H1 (cell line): ENCODE data around the gene AGR2. TPM values are rescaled to one million over a fixed set of nuclear protein-coding genes. Genes with fewer than 3 reads are reported as not detected.

ENCODE experiments used
- CTCF ChIA-PET: fragments of 300-600 bp; sonication (Branson Sonifier 250); formaldehyde crosslinking; loops from one replicate; lab custom pipeline; 2021; ENCODE audit not compliant: partially characterized antibody; lab: Charles Lee
- POLR2A ChIA-PET: fragments of 300-600 bp; sonication (Branson Sonifier 250); formaldehyde crosslinking; loops from one replicate; lab custom pipeline; 2021; ENCODE audit warnings: inconsistent platforms; ENCODE audit not compliant: partially characterized antibody; lab: Charles Lee
- DNase-seq, 2 experiments: peaks; one replicate each; pipeline versions ENCODE4 v3.0.0 to v3.0.0-alpha.2; 2010 to 2022; ENCODE audit warnings: low spot score in 2 of 2, low read depth in 1 of 2, mixed read lengths in 1 of 2
- FAIRE-seq: peaks from 2 replicates; lab custom pipeline; 2011; peaks lifted over from hg19 to GRCh38; lab: Jason Lieb, UNC
- H2AFZ ChIP-seq: 2 replicates; pipeline ENCODE4 v1.8.1; 2012; ENCODE audit warnings: low read length, inconsistent platforms
- H2AK5ac ChIP-seq: 2 replicates; pipeline ENCODE4 v1.6.1; 2013; ENCODE audit warnings: low read depth, low read length
- H2BK120ac ChIP-seq: replicated peaks from 2 replicates; pipeline ENCODE3; 2013; ENCODE audit warnings: low read depth, low read length, inconsistent platforms
- H2BK12ac ChIP-seq: 2 replicates; pipeline ENCODE4 v1.6.1; 2013; ENCODE audit warnings: low read depth, low read length
- H2BK15ac ChIP-seq: 2 replicates; pipeline ENCODE4 v1.6.1; 2013; ENCODE audit warnings: low read length
- H2BK20ac ChIP-seq: 2 replicates; pipeline ENCODE4 v1.6.1; 2013; ENCODE audit warnings: low read length
- H2BK5ac ChIP-seq: 2 replicates; pipeline ENCODE4 v1.6.1; 2013; ENCODE audit warnings: low read depth, low read length
- H3K14ac ChIP-seq: 2 replicates; pipeline ENCODE4 v1.6.1; 2013; ENCODE audit warnings: inconsistent platforms; ENCODE audit not compliant: insufficient read length
- H3K18ac ChIP-seq: 2 replicates; pipeline ENCODE4 v1.6.1; 2013; ENCODE audit warnings: low read length; ENCODE audit errors: extremely low read depth
- H3K23ac ChIP-seq: 2 replicates; pipeline ENCODE4 v1.6.1; 2013; ENCODE audit warnings: inconsistent platforms; ENCODE audit not compliant: insufficient read length
- H3K23me2 ChIP-seq: 2 replicates; pipeline ENCODE4 v1.6.1; 2013; ENCODE audit warnings: low read depth, low read length
- H3K27ac ChIP-seq: 2 replicates; pipeline ENCODE4 v1.6.1; 2011; ENCODE audit warnings: low read depth, low read length, inconsistent platforms
- H3K27me3 ChIP-seq, 4 experiments: replicated peaks in 1 of 4; 1 replicate in 1 of 4; 2 replicates in 3 of 4; pipeline versions ENCODE4 v1.6.1 to v1.8.1; 2011 to 2013; ENCODE audit warnings: low read length in 3 of 4, mild to moderate bottlenecking in 3 of 4, inconsistent platforms in 2 of 4, mixed read lengths in 2 of 4, moderate library complexity in 1 of 4; ENCODE audit not compliant: control insufficient read depth in 3 of 4, insufficient read depth in 3 of 4; ENCODE audit errors: extremely low read depth in 1 of 4
- H3K36me3 ChIP-seq, 4 experiments: 2 replicates each; pipeline versions ENCODE4 v1.6.1 to v1.8.1; 2011 to 2013; ENCODE audit warnings: mild to moderate bottlenecking in 4 of 4, low read length in 3 of 4, moderate library complexity in 2 of 4, control low read depth in 1 of 4, inconsistent platforms in 1 of 4; ENCODE audit not compliant: insufficient read depth in 4 of 4, control insufficient read depth in 2 of 4
- H3K4ac ChIP-seq: replicated peaks from 2 replicates; pipeline ENCODE3; 2013; ENCODE audit warnings: low read length, low read depth, mixed read lengths, inconsistent platforms; ENCODE audit not compliant: insufficient read length
- H3K4me1 ChIP-seq, 4 experiments: replicated peaks in 1 of 4; 1 replicate in 1 of 4; 2 replicates in 3 of 4; pipeline versions ENCODE4 v1.6.1 to v1.8.1; 2011 to 2013; ENCODE audit warnings: low read length in 3 of 4, inconsistent platforms in 2 of 4, mixed read lengths in 1 of 4; ENCODE audit not compliant: insufficient read depth in 4 of 4, control insufficient read depth in 3 of 4
- H3K4me2 ChIP-seq, 2 experiments: 2 replicates each; pipeline versions ENCODE4 v1.6.1 to v1.8.1; 2011 to 2013; ENCODE audit warnings: low read depth in 2 of 2, low read length in 2 of 2, control low read depth in 1 of 2, inconsistent platforms in 1 of 2, mild to moderate bottlenecking in 1 of 2; ENCODE audit not compliant: insufficient read depth in 1 of 2
- H3K4me3 ChIP-seq, 4 experiments: fragments of 200-600, 300-600 bp in 1 of 4; sonication (generic), shearing (Covaris generic), sonication (Bioruptor Twin) in 1 of 4; 2 replicates each; pipeline versions ENCODE4 v1.5.1 to v1.8.1; 2011 to 2016; ENCODE audit warnings: low read length in 4 of 4, low read depth in 3 of 4, control low read depth in 2 of 4, inconsistent platforms in 2 of 4, mild to moderate bottlenecking in 2 of 4, mixed read lengths in 1 of 4, moderate library complexity in 1 of 4; ENCODE audit not compliant: insufficient read depth in 2 of 4; ENCODE audit errors: extremely low read depth in 1 of 4
- H3K56ac ChIP-seq: replicated peaks from 2 replicates; pipeline ENCODE3; 2013; ENCODE audit warnings: low read depth, mild to moderate bottlenecking, mixed read lengths, low read length, inconsistent platforms; ENCODE audit not compliant: insufficient read length
- H3K79me1 ChIP-seq: 2 replicates; pipeline ENCODE4 v1.6.1; 2013; ENCODE audit warnings: low read depth, low read length, control low read depth
- H3K79me2 ChIP-seq, 2 experiments: 2 replicates each; pipeline versions ENCODE4 v1.6.1 to v1.8.1; 2012 to 2013; ENCODE audit warnings: low read length in 2 of 2, mild to moderate bottlenecking in 2 of 2, inconsistent platforms in 1 of 2; ENCODE audit not compliant: insufficient read depth in 2 of 2, control insufficient read depth in 1 of 2
- H3K9ac ChIP-seq, 4 experiments: replicated peaks in 1 of 4; 1 replicate in 1 of 4; 2 replicates in 3 of 4; pipeline versions ENCODE4 v1.6.1 to v1.8.1; 2011 to 2013; ENCODE audit warnings: low read depth in 3 of 4, low read length in 3 of 4, control low read depth in 2 of 4, mild to moderate bottlenecking in 2 of 4, moderate library complexity in 2 of 4, inconsistent platforms in 1 of 4; ENCODE audit errors: extremely low read depth in 1 of 4
- H3K9me3 ChIP-seq, 2 experiments: 2 replicates each; pipeline versions ENCODE4 v1.6.1 to v1.8.1; 2012 to 2013; ENCODE audit warnings: mild to moderate bottlenecking in 2 of 2, moderate library complexity in 2 of 2, control low read depth in 1 of 2, inconsistent platforms in 1 of 2, low read depth in 1 of 2, low read length in 1 of 2, mixed read lengths in 1 of 2; ENCODE audit not compliant: insufficient read depth in 2 of 2
- H4K20me1 ChIP-seq, 2 experiments: replicated peaks in 1 of 2; 2 replicates each; pipeline versions ENCODE3 to v1.8.1; 2011 to 2013; ENCODE audit warnings: inconsistent platforms in 2 of 2, low read length in 2 of 2, mild to moderate bottlenecking in 1 of 2; ENCODE audit not compliant: insufficient read depth in 2 of 2, control insufficient read depth in 1 of 2
- H4K5ac ChIP-seq: 2 replicates; pipeline ENCODE4 v1.6.1; 2013; ENCODE audit warnings: low read length, low read depth, mixed read lengths, inconsistent platforms; ENCODE audit not compliant: insufficient read length
- H4K8ac ChIP-seq: 2 replicates; pipeline ENCODE4 v1.8.0; 2013; ENCODE audit warnings: mild to moderate bottlenecking, moderate library complexity, low read length, inconsistent platforms; ENCODE audit not compliant: insufficient read depth; ENCODE audit errors: extremely low read depth
- H4K91ac ChIP-seq: replicated peaks from 2 replicates; pipeline ENCODE3; 2013; ENCODE audit warnings: low read length, mixed read lengths, inconsistent platforms; ENCODE audit not compliant: insufficient read length
- ASH2L ChIP-seq: fragments of 200-600, 300-600 bp; sonication (generic); IDR thresholded peaks from one replicate; pipeline ENCODE4 v1.7.1; 2017; ENCODE audit warnings: low read length
- E2F6 ChIP-seq: IDR thresholded peaks from 2 replicates; pipeline ENCODE4 v1.6.1; 2012; ENCODE audit warnings: inconsistent platforms
- KDM5A ChIP-seq: fragments of 200-600 bp; IDR thresholded peaks from 2 replicates; pipeline ENCODE4 v1.7.1; 2012; ENCODE audit warnings: mild to moderate bottlenecking, low read length, inconsistent platforms, mixed read lengths
- RBBP5 ChIP-seq: IDR thresholded peaks from 2 replicates; pipeline ENCODE4 v1.7.1; 2012; ENCODE audit warnings: low read depth, mild to moderate bottlenecking, inconsistent platforms, low read length, moderate library complexity, borderline replicate concordance
- RNF2 ChIP-seq: fragments of 200-900, 300-1000 bp; sonication (generic); IDR thresholded peaks from 2 replicates; pipeline ENCODE4 v1.7.1; 2016; ENCODE audit warnings: borderline replicate concordance, low read depth, mild to moderate bottlenecking, antibody characterized with exemption, low read length; ENCODE audit not compliant: poor library complexity, severe bottlenecking; ENCODE audit errors: missing control alignments
- SIX5 ChIP-seq: IDR thresholded peaks from 2 replicates; pipeline ENCODE4 v1.6.1; 2011; ENCODE audit warnings: mild to moderate bottlenecking, low read depth, low read length
- SUZ12 ChIP-seq: fragments of 200-600 bp; sonication (generic); IDR thresholded peaks from 2 replicates; pipeline ENCODE4 v1.6.1; 2012; ENCODE audit warnings: mild to moderate bottlenecking, inconsistent platforms, low read length, moderate library complexity, mixed read lengths
- TAF7 ChIP-seq: optimal IDR thresholded peaks from 2 replicates; pipeline ENCODE3; 2011; ENCODE audit warnings: low read depth, mild to moderate bottlenecking, inconsistent platforms, low read length, moderate library complexity, borderline replicate concordance
- WGBS, 2 experiments: shearing (Covaris generic) in 1 of 2; methylation state at CpG; one replicate each; pipeline versions ENCODE4 v1.1.6 to v1.1.7; 2013 to 2015; ENCODE audit warnings: low lambda C conversion rate in 2 of 2, mixed read lengths in 2 of 2, inconsistent platforms in 1 of 2, low coverage in 1 of 2, missing lambda C conversion rate in 1 of 2; ENCODE audit not compliant: insufficient replicate concordance in 2 of 2, insufficient coverage in 1 of 2, insufficient read length in 1 of 2; ENCODE audit errors: extremely low coverage in 1 of 2, missing lambda C conversion rate in 1 of 2; 5-methylcytosine and 5-hydroxymethylcytosine counted together
- polyA plus RNA-seq, 7 experiments: library from polyadenylated mRNA; depleted of rRNA in 3 of 7; stranded (reverse) in 5 of 7; unstranded in 2 of 7; fragments of >200 nt in 5 of 7; fragments of 200-250 nt in 2 of 7; gene quantifications; 1 replicate in 5 of 7; 2 replicates in 1 of 7; 4 replicates in 1 of 7; pipeline versions ENCODE4 v1.2.1 to v1.2.3, GENCODE V29; 2011 to 2013; ENCODE audit warnings: missing spikeins in 2 of 7, mixed read lengths in 2 of 7
- total RNA-seq: library from RNA; stranded (reverse); fragmentation: NEBNext Ultra II Directional; extraction: Animal tissue kit (Norgen Biotek cat#: 25700); gene quantifications from 2 replicates; pipeline ENCODE4 v1.2.1, GENCODE V29; 2021
- TF ChIP-seq, protein P1 (sequence below): IDR thresholded peaks from 2 replicates; pipeline ENCODE4 v1.6.1; 2012; ENCODE audit warnings: inconsistent platforms

The AGR2 gene
- total and polyA plus RNA-seq, 2 of the 8 experiments (the other 6 are each of a cell fraction or from before 2014, with no cell fraction given) = not detected

- no peak overlapping the region for H2BK120ac ChIP-seq
- H3K4me2 ChIP-seq = peak overlapping the region; percentile 90 to 97
- no peak overlapping the region; the same call in 1 of the 2 replicates for H3K27ac ChIP-seq
- peak overlapping the region; percentile 17 for H3K56ac ChIP-seq
- no peak overlapping the region for H2AK5ac ChIP-seq
- peak overlapping the region; percentile 46 to 63 (median 56) for H3K9ac ChIP-seq
- no peaks in the 10 kb centered on the region for H4K20me1 ChIP-seq
- H3K79me1 ChIP-seq = no peaks in the 10 kb centered on the region
- CTCF ChIA-PET = interaction anchor here (1.0 to 1.1 kb wide), 2 partner anchors 47 to 324 kb away, joined by 3 read pairs; no protein-coding TSS in a partner anchor
- H2BK15ac ChIP-seq = peak overlapping the region; percentile 9; the same call in 1 of the 2 replicates
- no peak overlapping the region for H2BK5ac ChIP-seq
- H3K27me3 ChIP-seq = no peaks in the 10 kb centered on the region; a peak in 3 of 7 replicates
- no peak overlapping the region for H4K91ac ChIP-seq
- peak overlapping the region; percentile 94 for H2AFZ ChIP-seq
- 4% methylated on average over 30 of the region's 58 CpGs; no CpG with 5 or more reads in 1 of the 2 experiments for WGBS, 2 experiments
- H2BK12ac ChIP-seq = no peak overlapping the region
- H3K14ac ChIP-seq = no peak overlapping the region
- H3K4ac ChIP-seq = no peak overlapping the region
- H2BK20ac ChIP-seq = no peak overlapping the region
- H3K23me2 ChIP-seq = peaks cover 4% of the 10 kb centered on the region; the same call in 1 of the 2 replicates
- POLR2A ChIA-PET = interaction anchor here (0.6 to 1.4 kb wide), 4 partner anchors 10 to 1070 kb away, joined by 3 to 5 read pairs (median 4); no protein-coding TSS in a partner anchor
- H3K9me3 ChIP-seq = no peaks in the 10 kb centered on the region
- H3K4me1 ChIP-seq = peaks cover 2 to 9% (median 6%) of the 10 kb centered on the region in 4 experiments; a peak in 5 of 7 replicates
- peaks cover 0 to 17% of the 10 kb centered on the region in 2 experiments; a peak in 2 of 4 replicates for H3K79me2 ChIP-seq
- peak overlapping the region; percentile 96 for H4K8ac ChIP-seq
- no peak overlapping the region for H3K23ac ChIP-seq
- peak overlapping the region; percentile 40 for H4K5ac ChIP-seq
- H3K36me3 ChIP-seq = no peaks in the 10 kb centered on the region
- DNase-seq (peak in 1 of 2 experiments; percentile 80), FAIRE-seq (no peak)
- H3K4me3 ChIP-seq = peak overlapping the region; percentile 63 to 96 (median 83)
- peak overlapping the region; percentile 36; the same call in 1 of the 2 replicates for H3K18ac ChIP-seq
- TF ChIP-seq ASH2L (peak; percentile 84), SUZ12 (peak; percentile 22; the same call in 1 of the 2 replicates), E2F6 (peak; percentile 52; the same call in 1 of the 2 replicates), SIX5 (no peak), TAF7 (peak; percentile 28), KDM5A (no peak), RBBP5 (peak; percentile 99), RNF2 (peak; percentile 21)
- TF ChIP-seq, protein P1, sequence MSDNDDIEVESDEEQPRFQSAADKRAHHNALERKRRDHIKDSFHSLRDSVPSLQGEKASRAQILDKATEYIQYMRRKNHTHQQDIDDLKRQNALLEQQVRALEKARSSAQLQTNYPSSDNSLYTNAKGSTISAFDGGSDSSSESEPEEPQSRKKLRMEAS = peak; percentile 85
Observed at GRCh38 chr7:16753932-16754855, 50.6 kb downstream of the AGR2 start.
